Astrocyte (in vitro differentiated cells and primary cell): Measurements from ENCODE around the gene UGT1A9.

Experiments
- EZH2 ChIP-seq: IDR thresholded peaks from 2 replicates; pipeline ENCODE4 v1.6.1; 2012; ENCODE audit warnings: mild to moderate bottlenecking, low read length, inconsistent platforms; ENCODE audit not compliant: insufficient read depth
- TF ChIP-seq, protein P1 (sequence below): IDR thresholded peaks from 2 replicates; pipeline ENCODE4 v1.5.1; 2011; ENCODE audit warnings: low read depth, mild to moderate bottlenecking, inconsistent platforms, low read length, moderate library complexity; ENCODE audit not compliant: insufficient read depth

- no peak for TF ChIP-seq EZH2
- TF ChIP-seq, protein P1, sequence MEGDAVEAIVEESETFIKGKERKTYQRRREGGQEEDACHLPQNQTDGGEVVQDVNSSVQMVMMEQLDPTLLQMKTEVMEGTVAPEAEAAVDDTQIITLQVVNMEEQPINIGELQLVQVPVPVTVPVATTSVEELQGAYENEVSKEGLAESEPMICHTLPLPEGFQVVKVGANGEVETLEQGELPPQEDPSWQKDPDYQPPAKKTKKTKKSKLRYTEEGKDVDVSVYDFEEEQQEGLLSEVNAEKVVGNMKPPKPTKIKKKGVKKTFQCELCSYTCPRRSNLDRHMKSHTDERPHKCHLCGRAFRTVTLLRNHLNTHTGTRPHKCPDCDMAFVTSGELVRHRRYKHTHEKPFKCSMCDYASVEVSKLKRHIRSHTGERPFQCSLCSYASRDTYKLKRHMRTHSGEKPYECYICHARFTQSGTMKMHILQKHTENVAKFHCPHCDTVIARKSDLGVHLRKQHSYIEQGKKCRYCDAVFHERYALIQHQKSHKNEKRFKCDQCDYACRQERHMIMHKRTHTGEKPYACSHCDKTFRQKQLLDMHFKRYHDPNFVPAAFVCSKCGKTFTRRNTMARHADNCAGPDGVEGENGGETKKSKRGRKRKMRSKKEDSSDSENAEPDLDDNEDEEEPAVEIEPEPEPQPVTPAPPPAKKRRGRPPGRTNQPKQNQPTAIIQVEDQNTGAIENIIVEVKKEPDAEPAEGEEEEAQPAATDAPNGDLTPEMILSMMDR, result no peak
These were observed 119.6 kb downstream of the UGT1A9 start for GRCh38 chr2:233791151-233791882.
